Activated naive CD4-positive, alpha-beta T cell treated with Interleukin-2 at 50 U/mL for 16 hours (primary cell): Measurements from ENCODE around the gene ZEB2.

ENCODE experiments used
- DNase-seq: peaks from one replicate; pipeline ENCODE4 v3.0.0-alpha.2; 2020

The ZEB2 gene

GRCh38 chr2:144519934-144520731 lies at the start of gene ZEB2:
Gene ZEB2, minus strand, starts transcription at chr2:144520119. Its CDS starts 2,769 bp downstream, at chr2:144517350.
- DNase-seq, result peak; percentile 28

GRCh38 chr2:144567745-144568144 lies 47.8 kb upstream of the ZEB2 start:
- DNase-seq, result no peak

GRCh38 chr2:144566448-144566847 lies 46.5 kb upstream of the ZEB2 start:
- no peak for DNase-seq

- no peak for DNase-seq
Observed at GRCh38 chr2:144560251-144560650, 40.3 kb upstream of the ZEB2 start.

- no peak for DNase-seq
Observed at GRCh38 chr2:144559681-144560080, 39.8 kb upstream of the ZEB2 start.

GRCh38 chr2:144559242-144559641 lies 39.3 kb upstream of the ZEB2 start:
- DNase-seq, result no peak

GRCh38 chr2:144554492-144555210 lies 34.7 kb upstream of the ZEB2 start:
- DNase-seq, result no peak

GRCh38 chr2:144553379-144553778 lies 33.5 kb upstream of the ZEB2 start:
- no peak for DNase-seq

GRCh38 chr2:144552821-144553220 lies 32.9 kb upstream of the ZEB2 start:
- DNase-seq, result no peak

GRCh38 chr2:144550911-144551310 lies 31.0 kb upstream of the ZEB2 start:
- no peak for DNase-seq

GRCh38 chr2:144550084-144550483 lies 30.2 kb upstream of the ZEB2 start:
- no peak for DNase-seq

- no peak for DNase-seq
Observed at GRCh38 chr2:144548532-144549191, 28.7 kb upstream of the ZEB2 start.

- DNase-seq, result no peak
Observed at GRCh38 chr2:144548088-144548487, 28.2 kb upstream of the ZEB2 start.

- no peak for DNase-seq
Observed at GRCh38 chr2:144547494-144547893, 27.6 kb upstream of the ZEB2 start.

- no peak for DNase-seq
Observed at GRCh38 chr2:144546933-144547332, 27.0 kb upstream of the ZEB2 start.

- no peak for DNase-seq
Observed at GRCh38 chr2:144545787-144546186, 25.9 kb upstream of the ZEB2 start.

- no peak for DNase-seq
Observed at GRCh38 chr2:144544053-144544452, 24.1 kb upstream of the ZEB2 start.

- no peak for DNase-seq
Observed at GRCh38 chr2:144541396-144541795, 21.5 kb upstream of the ZEB2 start.

GRCh38 chr2:144539289-144539782 lies 19.4 kb upstream of the ZEB2 start:
- DNase-seq, result no peak

- DNase-seq, result no peak
Observed at GRCh38 chr2:144535300-144535699, 15.4 kb upstream of the ZEB2 start.

- DNase-seq, result no peak
Observed at GRCh38 chr2:144533221-144533620, 13.3 kb upstream of the ZEB2 start.

GRCh38 chr2:144530596-144530995 lies 10.7 kb upstream of the ZEB2 start:
- DNase-seq, result no peak

- no peak for DNase-seq
Observed at GRCh38 chr2:144529841-144530240, 9.9 kb upstream of the ZEB2 start.

- DNase-seq, result no peak
Observed at GRCh38 chr2:144528108-144528507, 8.2 kb upstream of the ZEB2 start.
